HG03103 (cell line): Measurements from ENCODE around the gene FLYWCH2.
"Not testable (repeated sequence)": the region's sequence is repeated elsewhere in the genome, so short reads cannot be mapped to it uniquely, and the experiment has no call there.

Experiments
- ATAC-seq: cut with Tn5 transposase; IDR thresholded peaks from one replicate; pipeline ENCODE4 v1.9.1; 2021; ENCODE audit warnings: low read depth; ENCODE audit not compliant: unreplicated experiment

FLYWCH2 gene

GRCh38 chr16:2911638-2912329 is 28.8 kb downstream of the FLYWCH2 start, which contains the start of gene FLYWCH1:
Gene FLYWCH1 (plus strand): TSS chr16:2911931. CDS start chr16:2929686, 17,755 bp downstream.
- peak; percentile 90 for ATAC-seq

DNA sequence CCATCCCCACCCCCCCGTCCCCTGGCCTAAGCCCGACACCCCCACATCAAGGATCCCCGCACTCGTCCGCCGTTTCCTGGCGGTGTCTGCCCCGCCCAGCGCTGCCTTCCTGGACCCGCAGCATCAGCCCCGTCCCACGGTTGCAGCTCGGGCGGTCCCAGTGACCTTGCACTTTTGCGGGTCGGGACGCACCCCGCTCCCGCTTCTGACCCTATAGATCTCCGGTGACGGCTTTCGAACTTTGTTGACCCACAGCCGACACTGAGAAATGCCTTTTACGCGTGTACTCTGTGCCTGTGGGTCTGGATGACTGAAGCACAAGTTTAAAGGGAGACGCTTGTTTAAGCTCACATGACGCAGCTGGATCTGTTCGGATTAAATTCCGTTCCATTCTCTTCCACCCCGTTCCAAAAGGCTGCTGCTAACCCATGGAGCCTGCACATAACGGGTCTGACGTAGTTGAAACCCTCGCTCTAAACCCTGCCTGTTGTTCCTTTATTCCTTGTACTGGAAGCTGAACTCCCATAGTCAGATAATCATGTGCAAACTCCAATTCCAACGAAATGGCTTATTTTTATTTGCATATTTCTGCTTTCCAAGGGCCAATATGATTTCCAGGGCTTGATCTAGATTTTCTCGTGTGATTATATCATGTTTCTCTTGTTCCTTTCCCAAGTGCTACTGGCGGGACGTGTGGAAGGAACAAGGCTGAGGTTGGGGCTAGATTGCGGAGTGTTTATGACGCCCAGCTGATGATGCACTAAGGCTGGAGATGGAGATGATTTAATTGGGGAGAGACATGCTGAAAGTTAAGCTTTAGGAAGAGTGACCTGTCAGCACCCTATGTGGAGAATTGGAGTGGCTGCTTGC is 29.6 kb downstream of the FLYWCH2 start:
- ATAC-seq: no peak

GRCh38 chr16:2913603-2914002 is 30.6 kb downstream of the FLYWCH2 start:
- no peak for ATAC-seq

- no peak for ATAC-seq
Measured at GRCh38 chr16:2914233-2914632, 31.2 kb downstream of the FLYWCH2 start.

DNA sequence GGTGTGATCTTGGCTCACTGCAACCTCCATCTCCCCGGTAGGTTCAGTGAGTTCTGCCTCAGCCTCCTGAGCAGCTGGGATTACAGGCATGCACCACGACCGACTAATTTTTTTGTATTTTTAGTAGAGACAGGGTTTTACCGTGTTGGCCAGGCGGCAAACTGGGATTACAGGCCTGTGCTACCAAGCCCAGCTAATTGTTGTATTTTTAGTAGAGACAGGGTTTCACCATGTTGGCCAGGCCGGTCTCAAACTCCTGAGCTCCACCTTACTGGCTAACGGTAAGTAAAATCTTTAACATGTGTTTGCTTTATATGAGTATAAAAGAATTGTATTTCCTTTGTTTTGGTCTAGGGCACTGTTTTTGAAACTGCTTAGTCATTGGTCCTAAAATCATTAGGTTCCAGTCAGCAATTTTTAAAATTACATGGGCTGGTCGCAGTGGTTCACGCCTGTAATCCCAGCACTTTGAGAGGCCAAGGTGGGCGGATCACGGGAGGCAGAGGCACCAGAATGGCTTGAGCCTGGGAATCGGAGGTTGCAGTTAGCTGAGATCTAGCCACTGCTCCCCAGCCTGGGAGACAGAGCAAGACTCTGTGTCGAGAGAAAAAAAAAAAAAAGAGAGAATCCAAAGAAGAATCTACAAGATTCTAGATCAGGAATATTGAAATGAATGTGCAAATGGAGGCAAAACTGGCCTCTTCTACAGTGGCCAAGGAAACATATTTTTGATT is 32.3 kb downstream of the FLYWCH2 start:
- no peak for ATAC-seq

GRCh38 chr16:2919511-2920255 is 36.7 kb downstream of the FLYWCH2 start:
- no peak for ATAC-seq

- ATAC-seq: no peak
Measured at GRCh38 chr16:2923481-2923880, 40.5 kb downstream of the FLYWCH2 start.

- no peak for ATAC-seq
Measured at GRCh38 chr16:2924901-2925755, 42.1 kb downstream of the FLYWCH2 start.

- no peak for ATAC-seq
Measured at GRCh38 chr16:2925951-2926649, 43.1 kb downstream of the FLYWCH2 start.

- no peak for ATAC-seq
Measured at GRCh38 chr16:2926650-2926999, 43.6 kb downstream of the FLYWCH2 start.

DNA sequence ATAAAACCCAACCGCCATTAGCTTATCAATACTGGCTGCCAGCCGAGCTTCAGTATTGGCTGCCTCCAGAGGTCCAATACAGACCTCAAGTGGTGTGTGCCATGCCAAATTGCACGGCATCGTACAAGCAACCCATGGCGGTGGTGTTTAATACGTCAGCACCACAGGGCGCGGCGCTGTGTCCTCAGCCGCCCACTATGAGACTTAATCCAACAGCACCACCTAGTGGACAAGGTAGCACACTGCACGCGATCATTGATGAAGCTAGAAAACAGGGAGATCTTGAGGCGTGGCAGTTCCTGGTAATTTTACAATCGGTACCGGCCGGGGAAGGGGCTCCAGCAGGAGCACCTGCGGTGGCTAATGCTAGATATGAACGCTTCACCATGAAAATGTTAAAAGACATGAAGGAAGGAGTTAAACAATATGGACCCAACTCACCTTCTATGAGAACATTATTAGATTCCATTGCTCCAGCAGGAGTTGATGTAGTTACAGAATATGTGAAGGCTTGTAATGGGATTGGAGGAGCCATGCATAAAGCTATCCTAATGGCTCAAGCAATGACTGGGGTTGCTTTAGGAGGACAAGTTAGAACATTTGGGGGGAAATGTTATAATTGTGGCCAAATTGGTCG is 44.1 kb downstream of the FLYWCH2 start:
- ATAC-seq: no peak

DNA sequence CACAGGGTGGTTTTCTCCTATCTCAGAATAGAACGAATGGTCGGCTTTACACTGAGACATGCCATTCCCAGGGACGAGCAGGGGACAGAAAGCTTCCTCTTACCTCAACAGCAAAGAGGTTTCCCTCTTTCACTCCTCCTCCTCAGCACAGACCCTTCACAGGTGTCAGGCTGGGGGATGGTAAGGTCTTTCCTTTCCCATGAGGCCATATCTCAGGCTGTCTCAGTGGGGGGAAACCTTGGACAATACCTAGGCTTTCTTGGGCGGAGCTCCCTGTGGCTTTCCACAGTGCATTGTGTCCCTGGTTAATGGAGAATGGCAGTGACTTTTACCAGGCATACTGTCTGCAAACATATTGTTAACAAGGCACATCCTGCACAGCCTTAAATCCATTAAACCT is 45.1 kb downstream of the FLYWCH2 start:
- not testable (repeated sequence) for ATAC-seq

DNA sequence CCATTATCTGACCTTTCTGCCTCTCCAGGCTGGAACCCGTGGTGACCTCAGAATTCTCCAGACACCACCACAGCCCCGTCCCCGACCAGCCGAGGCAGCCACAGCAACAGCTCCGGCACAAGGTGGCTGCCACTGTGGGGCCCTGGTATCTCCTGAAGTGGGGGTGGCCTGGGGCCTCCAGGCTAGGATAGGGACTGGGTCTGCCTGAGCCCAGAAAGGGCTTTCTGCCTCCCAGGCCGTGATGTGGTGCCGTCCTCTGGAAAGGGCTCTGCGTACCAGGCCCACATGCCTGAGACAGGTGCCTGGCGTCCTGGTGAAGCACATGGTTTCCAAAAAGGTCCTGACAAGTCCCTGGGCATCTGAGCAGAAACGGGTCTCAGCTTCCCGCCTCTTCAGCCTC is 45.8 kb downstream of the FLYWCH2 start:
- ATAC-seq: no peak

DNA sequence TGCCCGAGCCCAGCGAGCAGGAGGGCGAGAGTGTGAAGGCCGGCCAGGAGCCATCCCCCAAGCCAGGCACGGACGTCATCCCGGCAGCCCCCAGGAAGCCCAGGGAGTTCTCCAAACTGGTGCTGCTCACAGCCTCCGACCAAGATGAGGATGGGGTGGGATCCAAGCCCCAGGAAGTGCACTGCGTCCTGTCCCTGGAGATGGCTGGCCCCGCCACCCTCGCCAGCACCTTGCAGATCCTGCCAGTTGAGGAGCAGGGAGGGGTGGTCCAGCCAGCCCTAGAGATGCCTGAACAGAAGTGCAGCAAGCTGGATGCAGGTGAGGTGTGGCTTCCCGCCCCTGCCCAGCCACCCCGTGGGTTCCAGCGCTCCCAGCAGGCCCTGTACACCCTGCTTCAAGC is 46.7 kb downstream of the FLYWCH2 start:
- no peak for ATAC-seq

DNA sequence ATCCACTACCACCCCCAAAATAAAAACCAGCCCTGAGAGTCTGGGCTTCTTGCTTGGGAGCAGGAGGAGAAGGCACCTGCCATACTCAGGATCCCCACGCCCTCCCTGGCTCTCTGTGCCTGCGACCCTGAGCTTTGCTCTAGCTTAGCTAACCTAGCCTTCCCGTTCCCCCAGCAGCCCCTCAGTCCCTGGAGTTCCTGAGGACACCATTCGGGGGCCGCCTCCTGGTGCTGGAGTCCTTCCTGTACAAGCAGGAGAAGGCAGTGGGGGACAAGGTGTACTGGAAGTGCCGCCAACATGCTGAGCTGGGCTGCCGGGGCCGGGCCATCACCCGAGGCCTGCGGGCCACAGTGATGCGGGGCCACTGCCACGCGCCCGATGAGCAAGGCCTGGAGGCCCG is 47.2 kb downstream of the FLYWCH2 start:
- ATAC-seq: no peak

GRCh38 chr16:2931231-2931914 is 48.4 kb downstream of the FLYWCH2 start:
- not testable (repeated sequence) for ATAC-seq

- no peak for ATAC-seq
Measured at GRCh38 chr16:2933136-2933535, 50.1 kb downstream of the FLYWCH2 start.

GRCh38 chr16:2933701-2934100 is 50.7 kb downstream of the FLYWCH2 start:
- ATAC-seq: no peak
